Measurements from ENCODE around the gene TMEM126B. TPM values are rescaled to one million over a fixed set of nuclear protein-coding genes. Genes with fewer than 3 reads are reported as not detected.
A peak's percentile ranks its signal among the peaks of the same experiment; 100 is the strongest.
"Not testable (repeated sequence)": the region's sequence is repeated elsewhere in the genome, so short reads cannot be mapped to it uniquely, and the experiment has no call there.

Gene TMEM126B
- total and polyA plus RNA-seq, 12 donors, result 39.9 to 125 (median 62.0) TPM

GRCh38 chr11:85647604-85648299 is 19.4 kb downstream of the TMEM126B start, which contains the start of gene TMEM126A:
Gene TMEM126A (plus strand): TSS chr11:85647967. CDS start chr11:85650256, 2,289 bp downstream.
- peak; percentile 86 to 93 (median 88) for DNase-seq
- intact Hi-C loops (cut with DNase I), result no loop called here
- Histone ChIP-seq H3K36me3 (replicated peaks in 1 of 2) (no peaks in the 10 kb centered on the region), H3K27me3 (no peaks in the 10 kb centered on the region), H3K4me3 (peak within 1 kb of the TSS in 3 of 4 donors; percentile 4 to 71 (median 61)), H3K4me1 (replicated peaks in 1 of 2) (peaks cover 0 to 26% of the 10 kb centered on the region in 2 donors), H3K27ac (peak within 1 kb of the TSS; percentile 4 to 90 (median 82)), H3K9me3 (replicated peaks in 1 of 3) (no peaks in the 10 kb centered on the region)
- TF ChIP-seq CTCF (IDR thresholded peaks at IDR 0.05) (no peak), POLR2A (IDR thresholded peaks at IDR 0.05) (peak in 1 of 2 donors; percentile 82)
- 0 to 1% (median 0%) methylated on average over 12 to 33 of the region's 33 CpGs for WGBS, 4 donors

GRCh38 chr11:85651118-85651517 is 22.7 kb downstream of the TMEM126B start:
- Histone ChIP-seq H3K9me3 (replicated peaks in 1 of 3) (no peaks in the 10 kb centered on the region), H3K36me3 (replicated peaks in 1 of 2) (peaks cover 0 to 10% of the 10 kb centered on the region in 2 donors), H3K27ac (no peak overlapping the region), H3K4me3 (no peak overlapping the region), H3K27me3 (no peaks in the 10 kb centered on the region), H3K4me1 (replicated peaks in 1 of 2) (peaks cover 0 to 37% of the 10 kb centered on the region in 2 donors)
- no peak for DNase-seq
- intact Hi-C loops (cut with DNase I), result no loop called here
- TF ChIP-seq CTCF (IDR thresholded peaks at IDR 0.05), result no peak
- 80 to 91% (median 83%) methylated on average over 1 of the region's 1 CpG for WGBS, 4 donors

- no peak for DNase-seq
- no peak for TF ChIP-seq CTCF (IDR thresholded peaks at IDR 0.05)
- TF ChIP-seq POLR2A (IDR thresholded peaks at IDR 0.05), result no peak
- Histone ChIP-seq H3K36me3 (replicated peaks in 1 of 2) (peaks cover 0 to 21% of the 10 kb centered on the region in 2 donors), H3K27ac (no peak overlapping the region), H3K9me3 (replicated peaks in 1 of 3) (no peaks in the 10 kb centered on the region), H3K4me1 (replicated peaks in 1 of 2) (peaks cover 0 to 41% of the 10 kb centered on the region in 2 donors), H3K4me3 (no peak overlapping the region), H3K27me3 (no peaks in the 10 kb centered on the region)
- intact Hi-C loops (cut with DNase I), result no loop called here
- WGBS, 4 donors, result 61 to 69% (median 62%) methylated on average over 3 of the region's 3 CpGs
Measured at GRCh38 chr11:85652786-85653447, 24.5 kb downstream of the TMEM126B start.

GRCh38 chr11:85654343-85654742 is 25.9 kb downstream of the TMEM126B start:
- WGBS, 4 donors, result 89 to 95% (median 92%) methylated on average over 3 to 4 of the region's 4 CpGs
- Histone ChIP-seq H3K36me3 (replicated peaks in 1 of 2) (peaks cover 0 to 26% of the 10 kb centered on the region in 2 donors), H3K4me1 (replicated peaks in 1 of 2) (peaks cover 2 to 44% of the 10 kb centered on the region in 2 donors)
- H3K27me3 ChIP-seq; DNase-seq; H3K27ac ChIP-seq; H3K4me3 ChIP-seq; H3K9me3 ChIP-seq (replicated peaks in 1 of 3); intact Hi-C loops (cut with DNase I): not testable (repeated sequence)
